ENCODE measurements around the gene LDLRAP1. TPM values are rescaled to one million over a fixed set of nuclear protein-coding genes. Genes with fewer than 3 reads are reported as not detected.
A peak's percentile ranks its signal among the peaks of the same experiment; 100 is the strongest.

LDLRAP1 gene
- total RNA-seq, 1 donor from 2014 or later, result 8.0 TPM

- peak overlapping the region; percentile 78 for H3K4me3 Mint-ChIP-seq (ENCODE audit: unreplicated experiment)
- no peak for DNase-seq (ENCODE audit: low read depth)
- Histone ChIP-seq H3K27me3 (ENCODE audit: insufficient read depth, low read length) (no peaks in the 10 kb centered on the region), H3K79me2 (ENCODE audit: insufficient read depth, low read length) (peaks cover 14% of the 10 kb centered on the region), H4K20me1 (ENCODE audit: insufficient read depth, low read length) (peaks cover 27% of the 10 kb centered on the region), H3K9ac (ENCODE audit: low read length) (peak overlapping the region; percentile 78), H3K4me1 (ENCODE audit: insufficient read depth, low read length) (peaks cover 14% of the 10 kb centered on the region), H3K4me2 (ENCODE audit: low read length) (peak overlapping the region; percentile 89), H2AFZ (ENCODE audit: low read depth, low read length) (peak overlapping the region; percentile 75), H3K9me3 (ENCODE audit: insufficient read depth, low read depth, low read length) (no peaks in the 10 kb centered on the region), H3K4me3 (ENCODE audit: insufficient read depth, low read depth, low read length) (peak overlapping the region; percentile 63), H3K27ac (ENCODE audit: low read depth, low read length) (no peak overlapping the region), H3K36me3 (ENCODE audit: insufficient read depth, low read length) (no peaks in the 10 kb centered on the region)
- FAIRE-seq, result no peak
- peaks cover 16% of the 10 kb centered on the region for H3K27me3 Mint-ChIP-seq (ENCODE audit: low read depth, unreplicated experiment)
- H3K4me1 Mint-ChIP-seq (ENCODE audit: low read depth, unreplicated experiment), result peaks cover under 1% of the 10 kb centered on the region
- no peak for TF ChIP-seq CTCF (IDR thresholded peaks at IDR 0.05; ENCODE audit: insufficient read depth, low read depth, low read length)
- no peak for TF ChIP-seq EZH2 (IDR thresholded peaks at IDR 0.05; ENCODE audit: insufficient read depth, low read length)
- H3K9me3 Mint-ChIP-seq (ENCODE audit: unreplicated experiment), result no peaks in the 10 kb centered on the region
- H3K27ac Mint-ChIP-seq (ENCODE audit: unreplicated experiment), result no peak overlapping the region
- H3K36me3 Mint-ChIP-seq (ENCODE audit: low read depth, unreplicated experiment), result no peaks in the 10 kb centered on the region
Observed at GRCh38 chr1:25544243-25544764, 898 bp downstream of the LDLRAP1 start.

GRCh38 chr1:25544819-25545218 is 1.4 kb downstream of the LDLRAP1 start:
- no peak for FAIRE-seq
- Histone ChIP-seq H3K79me2 (ENCODE audit: insufficient read depth, low read length) (peaks cover 14% of the 10 kb centered on the region), H3K4me2 (ENCODE audit: low read length) (peak overlapping the region; percentile 89), H3K27ac (ENCODE audit: low read depth, low read length) (no peak overlapping the region), H3K27me3 (ENCODE audit: insufficient read depth, low read length) (no peaks in the 10 kb centered on the region), H3K9me3 (ENCODE audit: insufficient read depth, low read depth, low read length) (no peaks in the 10 kb centered on the region), H3K4me1 (ENCODE audit: insufficient read depth, low read length) (peaks cover 20% of the 10 kb centered on the region), H2AFZ (ENCODE audit: low read depth, low read length) (no peak overlapping the region), H3K4me3 (ENCODE audit: insufficient read depth, low read depth, low read length) (no peak overlapping the region), H3K36me3 (ENCODE audit: insufficient read depth, low read length) (no peaks in the 10 kb centered on the region), H3K9ac (ENCODE audit: low read length) (peak overlapping the region; percentile 78), H4K20me1 (ENCODE audit: insufficient read depth, low read length) (peaks cover 27% of the 10 kb centered on the region)
- no peaks in the 10 kb centered on the region for H3K9me3 Mint-ChIP-seq (ENCODE audit: unreplicated experiment)
- peaks cover 14% of the 10 kb centered on the region for H3K27me3 Mint-ChIP-seq (ENCODE audit: low read depth, unreplicated experiment)
- no peak for DNase-seq (ENCODE audit: low read depth)
- H3K4me1 Mint-ChIP-seq (ENCODE audit: low read depth, unreplicated experiment), result peaks cover 6% of the 10 kb centered on the region
- peak overlapping the region; percentile 78 for H3K4me3 Mint-ChIP-seq (ENCODE audit: unreplicated experiment)
- TF ChIP-seq EZH2 (IDR thresholded peaks at IDR 0.05; ENCODE audit: insufficient read depth, low read length) (no peak), CTCF (IDR thresholded peaks at IDR 0.05; ENCODE audit: insufficient read depth, low read depth, low read length) (no peak)
- H3K27ac Mint-ChIP-seq (ENCODE audit: unreplicated experiment), result no peak overlapping the region
- no peaks in the 10 kb centered on the region for H3K36me3 Mint-ChIP-seq (ENCODE audit: low read depth, unreplicated experiment)

GRCh38 chr1:25545767-25546166 is 2.4 kb downstream of the LDLRAP1 start:
- Mint-ChIP-seq H3K9me3 (ENCODE audit: unreplicated experiment) (no peaks in the 10 kb centered on the region), H3K4me3 (ENCODE audit: unreplicated experiment) (no peak overlapping the region), H3K27ac (ENCODE audit: unreplicated experiment) (no peak overlapping the region), H3K4me1 (ENCODE audit: low read depth, unreplicated experiment) (peaks cover 14% of the 10 kb centered on the region), H3K36me3 (ENCODE audit: low read depth, unreplicated experiment) (no peaks in the 10 kb centered on the region), H3K27me3 (ENCODE audit: low read depth, unreplicated experiment) (peaks cover 11% of the 10 kb centered on the region)
- Histone ChIP-seq H3K79me2 (ENCODE audit: insufficient read depth, low read length) (peaks cover 16% of the 10 kb centered on the region), H3K4me1 (ENCODE audit: insufficient read depth, low read length) (peaks cover 29% of the 10 kb centered on the region), H3K9ac (ENCODE audit: low read length) (no peak overlapping the region), H3K36me3 (ENCODE audit: insufficient read depth, low read length) (no peaks in the 10 kb centered on the region), H3K27me3 (ENCODE audit: insufficient read depth, low read length) (no peaks in the 10 kb centered on the region), H4K20me1 (ENCODE audit: insufficient read depth, low read length) (peaks cover 34% of the 10 kb centered on the region), H3K27ac (ENCODE audit: low read depth, low read length) (no peak overlapping the region), H3K4me3 (ENCODE audit: insufficient read depth, low read depth, low read length) (no peak overlapping the region), H2AFZ (ENCODE audit: low read depth, low read length) (no peak overlapping the region), H3K4me2 (ENCODE audit: low read length) (no peak overlapping the region), H3K9me3 (ENCODE audit: insufficient read depth, low read depth, low read length) (no peaks in the 10 kb centered on the region)
- FAIRE-seq (no peak), DNase-seq (ENCODE audit: low read depth) (no peak)
- TF ChIP-seq EZH2 (IDR thresholded peaks at IDR 0.05; ENCODE audit: insufficient read depth, low read length) (no peak), CTCF (IDR thresholded peaks at IDR 0.05; ENCODE audit: insufficient read depth, low read depth, low read length) (no peak)

All from astrocyte (in vitro differentiated cells and primary cell).